Measurements from ENCODE around the gene SIX1. TPM values are rescaled to one million over a fixed set of nuclear protein-coding genes. Genes with fewer than 3 reads are reported as not detected.

The SIX1 gene
- total and polyA plus RNA-seq, 2 of the 13 experiments (the other 11 are each of a cell fraction or from before 2014, with no cell fraction given) = 1.7 to 6.5 TPM

GRCh38 chr14:60648249-60648933 lies 886 bp downstream of the SIX1 start:
- H3K4me3 ChIP-seq (replicated peaks in 1 of 3; ENCODE audit: insufficient read depth in 1 of 3, low read depth in 2 of 3, low read length in 3 of 3) = peak overlapping the region; percentile 75 to 79 (median 77)
- no peak for DNase-seq (ENCODE audit: low spot score)
- intact Hi-C loops (cut with micrococcal nuclease; ENCODE audit: unreplicated experiment) = loop anchor here (5.0 kb wide), 2 partner anchors 169 to 379 kb away; no protein-coding TSS in a partner anchor
- ChIA-PET CTCF (ENCODE audit: low intra/inter-chr PET ratio, low total read pairs) (no interaction called here), POLR2A (interaction anchor here (1.5 to 1.7 kb wide), 3 partner anchors 8 to 333 kb away, joined by 3 to 5 read pairs (median 5); partner anchors contain the start of genes SLC38A6 and TRMT5)
- no TSS peak for BruUV-seq (replicated peaks)
- peaks cover 44% of the 10 kb centered on the region for H3K79me2 ChIP-seq (ENCODE audit: insufficient read depth, low read length)
- ATAC-seq = peak; percentile 43
- under 1% methylated on average over 44 of the region's 61 CpGs for WGBS (ENCODE audit: low lambda C conversion rate)
- no peak for FAIRE-seq
- peak overlapping the region; percentile 69 for H3K9ac ChIP-seq (ENCODE audit: insufficient read depth, low read depth, low read length)
- H3K27me3 ChIP-seq (ENCODE audit: control insufficient read depth in 1 of 2, insufficient read depth in 2 of 2, low read length in 2 of 2) = peaks cover under 1 to 18% of the 10 kb centered on the region in 2 experiments; a peak in 4 of 5 replicates
- H3K4me2 ChIP-seq (ENCODE audit: low read depth, low read length) = peak overlapping the region; percentile 96
- peak overlapping the region; percentile 44 for H3K27ac ChIP-seq (ENCODE audit: extremely low read length, insufficient read depth, low read length)
- H4K20me1 ChIP-seq (ENCODE audit: insufficient read depth, low read length) = no peaks in the 10 kb centered on the region
- H3K36me3 ChIP-seq (replicated peaks in 1 of 2; ENCODE audit: control insufficient read depth in 1 of 2, insufficient read depth in 2 of 2, low read length in 2 of 2) = no peaks in the 10 kb centered on the region
- no peaks in the 10 kb centered on the region for H3K9me3 ChIP-seq (ENCODE audit: low read length)
- peaks cover 55% of the 10 kb centered on the region for H3K4me1 ChIP-seq (ENCODE audit: insufficient read depth, low read length)
- H2AFZ ChIP-seq (ENCODE audit: low read length) = no peak overlapping the region
- in situ Hi-C loops (cut with HindIII; ENCODE audit: extremely low pct_ligation_motif_present, low pct_unique_long_range_greater_than_20kb) = no loop called here
- TF ChIP-seq SRSF9 (IDR thresholded peaks at IDR 0.05; ENCODE audit: borderline replicate concordance, insufficient read depth, low read depth, low read length, poor library complexity, severe bottlenecking) = no peak
- TF ChIP-seq RXRB (CRISPR knock-in tag; IDR thresholded peaks at IDR 0.05; ENCODE audit: borderline replicate concordance) = peak; percentile 36; the same call in 1 of the 2 replicates
- TF ChIP-seq FOXC1 (CRISPR knock-in tag; IDR thresholded peaks at IDR 0.05; ENCODE audit: borderline replicate concordance) = no peak
- 0 out of 2 replicates have a peak, but pooled peaks have one; percentile 29 for TF ChIP-seq ZNF138 (CRISPR knock-in tag; IDR thresholded peaks at IDR 0.05; ENCODE audit: low read depth)
- TF ChIP-seq ZNF878 (CRISPR knock-in tag; IDR thresholded peaks at IDR 0.05) = no peak
- peak; percentile 25; the same call in 1 of the 2 replicates for TF ChIP-seq ELF4 (CRISPR knock-in tag; IDR thresholded peaks at IDR 0.05; ENCODE audit: borderline replicate concordance)
- TF ChIP-seq PRDM15 (CRISPR knock-in tag; IDR thresholded peaks at IDR 0.05) = no peak
- TF ChIP-seq ZNF205 (CRISPR knock-in tag; IDR thresholded peaks at IDR 0.05) = no peak
- no peak for TF ChIP-seq ELF1 (CRISPR knock-in tag; IDR thresholded peaks at IDR 0.05)
- no peak for TF ChIP-seq ZBTB14 (CRISPR knock-in tag; IDR thresholded peaks at IDR 0.05)
- no peak for TF ChIP-seq ZFP1 (CRISPR knock-in tag; IDR thresholded peaks at IDR 0.05)
- no peak for TF ChIP-seq ZNF253 (CRISPR knock-in tag; IDR thresholded peaks at IDR 0.05; ENCODE audit: borderline replicate concordance)
- no peak for TF ChIP-seq ZBTB21 (CRISPR knock-in tag; IDR thresholded peaks at IDR 0.05)
- TF ChIP-seq ZFY (CRISPR knock-in tag; IDR thresholded peaks at IDR 0.05) = no peak
- no peak for TF ChIP-seq KDM6A (CRISPR knock-in tag; IDR thresholded peaks at IDR 0.05; ENCODE audit: low read depth)
- no peak for TF ChIP-seq NFYC (CRISPR knock-in tag; IDR thresholded peaks at IDR 0.05)
- TF ChIP-seq RNF2 (conservative IDR thresholded peaks at IDR 0.05; ENCODE audit: low read depth) = no peak
- TF ChIP-seq NFRKB (IDR thresholded peaks at IDR 0.05) = no peak
- TF ChIP-seq HOMEZ (CRISPR knock-in tag; IDR thresholded peaks at IDR 0.05; ENCODE audit: low read depth) = no peak
- no peak for TF ChIP-seq ZNF781 (CRISPR knock-in tag; IDR thresholded peaks at IDR 0.05; ENCODE audit: borderline replicate concordance, not compliant biosample characterization)
